ENCODE measurements around the gene HRH1.

HRH1 gene

DNA sequence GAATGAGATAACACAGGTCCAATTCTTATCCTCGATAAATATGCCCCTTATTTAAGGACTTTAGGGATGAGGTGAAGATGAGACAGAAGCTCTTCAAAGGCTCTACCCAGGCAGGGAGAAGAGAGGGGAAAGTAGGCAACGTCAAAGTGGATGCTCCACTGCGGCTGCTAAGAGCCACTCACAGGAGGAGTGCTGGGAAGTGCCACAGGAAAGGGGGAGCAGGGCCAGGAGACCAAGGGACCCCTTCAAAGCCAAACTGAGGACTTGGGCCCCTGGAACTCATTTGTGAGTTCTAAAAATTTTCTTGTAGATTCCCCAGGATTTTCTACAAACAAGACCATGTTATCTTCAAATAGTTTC, 70.6 kb downstream of the HRH1 start:
- no peak for DNase-seq (ENCODE audit: low spot score)
- TF ChIP-seq, protein P1, sequence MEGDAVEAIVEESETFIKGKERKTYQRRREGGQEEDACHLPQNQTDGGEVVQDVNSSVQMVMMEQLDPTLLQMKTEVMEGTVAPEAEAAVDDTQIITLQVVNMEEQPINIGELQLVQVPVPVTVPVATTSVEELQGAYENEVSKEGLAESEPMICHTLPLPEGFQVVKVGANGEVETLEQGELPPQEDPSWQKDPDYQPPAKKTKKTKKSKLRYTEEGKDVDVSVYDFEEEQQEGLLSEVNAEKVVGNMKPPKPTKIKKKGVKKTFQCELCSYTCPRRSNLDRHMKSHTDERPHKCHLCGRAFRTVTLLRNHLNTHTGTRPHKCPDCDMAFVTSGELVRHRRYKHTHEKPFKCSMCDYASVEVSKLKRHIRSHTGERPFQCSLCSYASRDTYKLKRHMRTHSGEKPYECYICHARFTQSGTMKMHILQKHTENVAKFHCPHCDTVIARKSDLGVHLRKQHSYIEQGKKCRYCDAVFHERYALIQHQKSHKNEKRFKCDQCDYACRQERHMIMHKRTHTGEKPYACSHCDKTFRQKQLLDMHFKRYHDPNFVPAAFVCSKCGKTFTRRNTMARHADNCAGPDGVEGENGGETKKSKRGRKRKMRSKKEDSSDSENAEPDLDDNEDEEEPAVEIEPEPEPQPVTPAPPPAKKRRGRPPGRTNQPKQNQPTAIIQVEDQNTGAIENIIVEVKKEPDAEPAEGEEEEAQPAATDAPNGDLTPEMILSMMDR (IDR thresholded peaks at IDR 0.05; ENCODE audit: extremely low read depth, missing control alignments), result no peak

DNA sequence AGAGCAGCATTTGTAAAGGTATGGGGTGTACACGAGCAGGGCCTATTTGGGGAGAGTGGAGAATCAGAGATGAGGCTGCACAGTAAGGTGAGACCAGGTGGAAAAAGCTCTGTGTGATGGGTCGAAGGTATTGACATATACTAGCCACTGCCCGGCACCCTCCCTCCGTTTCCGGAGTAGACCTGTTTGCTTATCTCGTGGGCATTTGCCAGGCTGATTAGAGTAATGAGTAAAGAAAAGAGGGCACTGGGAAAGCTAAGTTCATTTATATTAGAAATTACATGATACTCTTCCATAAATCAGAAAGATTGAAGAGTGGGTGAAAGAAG, 71.7 kb downstream of the HRH1 start:
- TF ChIP-seq, protein P1 (IDR thresholded peaks at IDR 0.05; ENCODE audit: extremely low read depth, missing control alignments), result no peak
- DNase-seq (ENCODE audit: low spot score), result no peak

DNA sequence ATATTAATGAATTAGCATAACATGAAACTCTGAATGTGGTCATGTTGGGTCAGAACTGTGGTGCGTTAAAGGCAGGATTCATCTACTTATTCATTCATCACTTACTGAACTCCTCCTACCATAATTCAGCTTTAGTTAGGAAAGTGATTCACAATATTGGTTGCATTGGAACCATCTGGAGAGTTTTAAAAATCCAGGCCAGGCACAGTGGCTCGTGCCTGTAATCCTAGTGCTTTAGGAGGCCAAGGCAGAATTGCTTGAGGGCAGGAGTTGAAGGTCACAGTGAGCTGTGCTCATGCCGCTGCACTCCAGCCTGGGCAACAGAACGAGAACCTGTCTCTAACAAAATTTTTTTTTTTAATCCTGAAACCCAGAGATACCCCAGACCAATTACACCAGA, 73.7 kb downstream of the HRH1 start:
- no peak for DNase-seq (ENCODE audit: low spot score)
- TF ChIP-seq, protein P1 (IDR thresholded peaks at IDR 0.05; ENCODE audit: extremely low read depth, missing control alignments), result no peak

GRCh38 chr3:11230125-11230524, 75.8 kb downstream of the HRH1 start:
- DNase-seq (ENCODE audit: low spot score), result no peak
- TF ChIP-seq, protein P1 (IDR thresholded peaks at IDR 0.05; ENCODE audit: extremely low read depth, missing control alignments), result no peak

GRCh38 chr3:11230832-11231231, 76.5 kb downstream of the HRH1 start:
- no peak for DNase-seq (ENCODE audit: low spot score)
- TF ChIP-seq, protein P1 (IDR thresholded peaks at IDR 0.05; ENCODE audit: extremely low read depth, missing control alignments), result no peak

DNA sequence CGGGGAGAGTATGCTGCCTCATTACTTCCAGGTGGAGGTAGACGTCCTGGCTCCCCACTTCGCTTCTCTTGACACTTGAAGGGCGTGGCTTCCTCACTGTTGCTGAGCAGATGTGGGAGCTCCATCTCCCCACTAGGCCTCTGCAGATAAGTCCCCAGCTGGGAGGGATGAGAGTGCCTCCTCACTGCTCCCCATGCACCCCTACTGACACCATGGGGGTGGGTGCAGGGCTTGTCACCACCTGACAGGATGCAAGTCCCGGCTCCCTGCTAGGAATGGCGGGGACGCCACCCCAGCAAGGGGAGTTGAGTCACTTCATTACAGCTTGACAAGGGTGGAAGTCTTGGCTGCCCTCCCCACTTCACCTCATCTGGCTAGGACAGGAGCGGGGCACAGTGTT, 81.1 kb downstream of the HRH1 start:
- DNase-seq (ENCODE audit: low spot score), result no peak
- TF ChIP-seq, protein P1 (IDR thresholded peaks at IDR 0.05; ENCODE audit: extremely low read depth, missing control alignments), result no peak

DNA sequence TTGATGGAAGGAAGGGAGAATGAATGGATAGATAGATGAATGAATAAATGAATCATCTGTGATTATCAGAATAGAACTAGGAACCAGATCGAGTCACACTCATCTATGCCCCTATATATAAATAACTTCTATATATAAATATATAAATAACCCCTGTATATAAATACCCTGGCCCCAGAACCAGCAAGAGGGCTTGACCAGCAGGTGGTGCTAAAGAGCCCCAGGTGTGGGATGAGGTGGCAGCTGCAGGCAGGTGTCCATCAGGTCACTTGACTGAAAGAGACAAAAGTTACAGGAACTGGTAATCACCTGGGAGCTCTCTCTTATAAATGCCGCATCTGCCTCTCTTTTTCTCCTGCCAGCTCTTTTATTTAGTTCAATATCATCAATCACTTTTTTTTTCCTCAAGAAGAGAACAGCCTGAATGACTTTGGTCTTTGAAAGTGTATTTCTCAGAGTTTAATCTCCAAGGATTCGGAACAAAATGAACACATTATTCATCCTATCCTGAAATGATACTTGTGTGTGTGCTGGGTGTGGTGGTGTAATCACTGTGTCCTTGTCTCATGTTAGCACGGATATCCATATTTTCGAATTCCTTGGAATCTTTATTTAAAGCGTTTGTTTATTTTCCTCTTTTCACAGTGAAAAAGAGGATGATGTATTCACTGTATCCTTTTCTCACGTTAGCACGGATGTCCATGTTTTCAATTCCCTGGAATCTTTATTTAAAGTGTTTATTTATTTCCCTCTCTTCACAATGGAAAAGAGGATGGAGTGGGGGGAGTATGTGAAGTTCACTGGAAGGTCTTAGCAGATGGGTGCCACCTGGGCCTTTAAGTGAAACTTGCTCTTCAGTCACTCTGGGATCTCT, 82.5 kb downstream of the HRH1 start:
- TF ChIP-seq, protein P1 (IDR thresholded peaks at IDR 0.05; ENCODE audit: extremely low read depth, missing control alignments), result peak; percentile 59
- DNase-seq (ENCODE audit: low spot score), result peak; percentile 76

Measured in GM20000 (cell line).